ENCODE data around the gene ATP1A2. TPM values are rescaled to one million over a fixed set of nuclear protein-coding genes. Genes with fewer than 3 reads are reported as not detected.

ATP1A2 gene
- total RNA-seq, 1 donor = 0.72 TPM

DNA sequence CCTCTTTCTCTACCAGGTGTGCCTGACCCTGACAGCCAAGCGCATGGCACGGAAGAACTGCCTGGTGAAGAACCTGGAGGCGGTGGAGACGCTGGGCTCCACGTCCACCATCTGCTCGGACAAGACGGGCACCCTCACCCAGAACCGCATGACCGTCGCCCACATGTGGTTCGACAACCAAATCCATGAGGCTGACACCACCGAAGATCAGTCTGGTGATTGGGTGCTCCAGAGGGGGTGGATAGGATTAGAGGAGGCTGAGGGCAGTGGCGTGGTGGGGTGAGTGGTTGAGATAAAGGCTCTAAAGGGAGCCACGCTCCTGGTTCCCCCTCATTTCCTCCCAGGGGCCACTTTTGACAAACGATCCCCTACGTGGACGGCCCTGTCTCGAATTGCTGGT, 13.1 kb downstream of the ATP1A2 start:
- no peak overlapping the region for H3K4me2 ChIP-seq (ENCODE audit: insufficient read depth, low read length)
- no peaks in the 10 kb centered on the region for H3K79me2 ChIP-seq (ENCODE audit: insufficient read depth, low read length)
- DNase-seq (ENCODE audit: insufficient read length, low spot score, missing footprints) = no peak
- H4K20me1 ChIP-seq (ENCODE audit: insufficient read depth, low read length) = no peaks in the 10 kb centered on the region
- H3K27ac ChIP-seq (ENCODE audit: low read depth, low read length) = no peak overlapping the region
- no peak overlapping the region for H3K4me3 ChIP-seq (ENCODE audit: insufficient read depth, low read length)
- TF ChIP-seq, protein P1, sequence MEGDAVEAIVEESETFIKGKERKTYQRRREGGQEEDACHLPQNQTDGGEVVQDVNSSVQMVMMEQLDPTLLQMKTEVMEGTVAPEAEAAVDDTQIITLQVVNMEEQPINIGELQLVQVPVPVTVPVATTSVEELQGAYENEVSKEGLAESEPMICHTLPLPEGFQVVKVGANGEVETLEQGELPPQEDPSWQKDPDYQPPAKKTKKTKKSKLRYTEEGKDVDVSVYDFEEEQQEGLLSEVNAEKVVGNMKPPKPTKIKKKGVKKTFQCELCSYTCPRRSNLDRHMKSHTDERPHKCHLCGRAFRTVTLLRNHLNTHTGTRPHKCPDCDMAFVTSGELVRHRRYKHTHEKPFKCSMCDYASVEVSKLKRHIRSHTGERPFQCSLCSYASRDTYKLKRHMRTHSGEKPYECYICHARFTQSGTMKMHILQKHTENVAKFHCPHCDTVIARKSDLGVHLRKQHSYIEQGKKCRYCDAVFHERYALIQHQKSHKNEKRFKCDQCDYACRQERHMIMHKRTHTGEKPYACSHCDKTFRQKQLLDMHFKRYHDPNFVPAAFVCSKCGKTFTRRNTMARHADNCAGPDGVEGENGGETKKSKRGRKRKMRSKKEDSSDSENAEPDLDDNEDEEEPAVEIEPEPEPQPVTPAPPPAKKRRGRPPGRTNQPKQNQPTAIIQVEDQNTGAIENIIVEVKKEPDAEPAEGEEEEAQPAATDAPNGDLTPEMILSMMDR (IDR thresholded peaks at IDR 0.05; ENCODE audit: extremely low read depth, low read depth, low read length) = no peak
- H3K4me1 ChIP-seq (ENCODE audit: insufficient read depth, low read length) = peaks cover 41% of the 10 kb centered on the region
- no peaks in the 10 kb centered on the region for H3K9me3 ChIP-seq (ENCODE audit: low read depth, low read length)
- peaks cover 19% of the 10 kb centered on the region for H3K27me3 ChIP-seq (ENCODE audit: insufficient read depth, low read length)
- H3K36me3 ChIP-seq (ENCODE audit: insufficient read depth, low read length) = no peaks in the 10 kb centered on the region
- H2AFZ ChIP-seq (ENCODE audit: low read length) = no peak overlapping the region

DNA sequence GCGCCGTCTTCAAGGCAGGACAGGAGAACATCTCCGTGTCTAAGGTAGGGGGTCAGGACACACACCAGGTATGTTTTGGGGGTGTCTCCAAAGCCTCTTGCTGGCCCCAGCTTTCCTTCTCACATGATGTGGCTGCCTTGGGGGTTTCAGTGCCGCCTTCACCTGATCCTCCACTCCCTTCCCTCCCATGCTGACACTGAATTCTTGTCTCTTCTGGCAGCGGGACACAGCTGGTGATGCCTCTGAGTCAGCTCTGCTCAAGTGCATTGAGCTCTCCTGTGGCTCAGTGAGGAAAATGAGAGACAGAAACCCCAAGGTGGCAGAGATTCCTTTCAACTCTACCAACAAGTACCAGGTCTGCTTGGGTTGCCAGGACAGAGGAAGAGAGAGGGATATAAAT, 13.5 kb downstream of the ATP1A2 start:
- no peaks in the 10 kb centered on the region for H4K20me1 ChIP-seq (ENCODE audit: insufficient read depth, low read length)
- H3K27ac ChIP-seq (ENCODE audit: low read depth, low read length) = no peak overlapping the region
- peaks cover 19% of the 10 kb centered on the region for H3K27me3 ChIP-seq (ENCODE audit: insufficient read depth, low read length)
- no peak overlapping the region for H3K4me2 ChIP-seq (ENCODE audit: insufficient read depth, low read length)
- no peaks in the 10 kb centered on the region for H3K79me2 ChIP-seq (ENCODE audit: insufficient read depth, low read length)
- TF ChIP-seq, protein P1 (IDR thresholded peaks at IDR 0.05; ENCODE audit: extremely low read depth, low read depth, low read length) = no peak
- H3K36me3 ChIP-seq (ENCODE audit: insufficient read depth, low read length) = no peaks in the 10 kb centered on the region
- no peaks in the 10 kb centered on the region for H3K9me3 ChIP-seq (ENCODE audit: low read depth, low read length)
- no peak overlapping the region for H2AFZ ChIP-seq (ENCODE audit: low read length)
- H3K4me1 ChIP-seq (ENCODE audit: insufficient read depth, low read length) = peaks cover 41% of the 10 kb centered on the region
- H3K4me3 ChIP-seq (ENCODE audit: insufficient read depth, low read length) = no peak overlapping the region
- peak; percentile 84 for DNase-seq (ENCODE audit: insufficient read length, low spot score, missing footprints)

DNA sequence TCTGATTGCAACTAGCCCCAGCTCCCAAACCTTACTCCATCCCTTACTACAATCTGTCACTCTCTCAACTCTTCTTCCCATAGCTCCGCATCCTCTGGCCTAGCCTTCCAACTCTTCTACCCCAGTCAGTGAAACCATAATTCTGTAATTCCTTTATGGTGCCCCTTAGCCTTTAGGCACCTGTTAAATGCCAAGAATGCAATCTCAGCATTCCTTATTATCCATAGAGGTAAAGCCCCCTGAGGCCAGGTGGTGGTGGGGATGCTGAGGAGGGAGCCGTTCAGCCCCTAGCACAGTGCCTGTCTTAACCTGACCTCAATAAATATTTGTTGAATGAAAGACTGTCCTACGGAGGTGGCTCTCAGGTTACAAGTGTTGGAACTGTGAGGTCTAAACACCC, 14.0 kb downstream of the ATP1A2 start:
- Histone ChIP-seq H3K36me3 (ENCODE audit: insufficient read depth, low read length) (no peaks in the 10 kb centered on the region), H3K27me3 (ENCODE audit: insufficient read depth, low read length) (peaks cover 19% of the 10 kb centered on the region), H4K20me1 (ENCODE audit: insufficient read depth, low read length) (no peaks in the 10 kb centered on the region), H3K4me1 (ENCODE audit: insufficient read depth, low read length) (peaks cover 36% of the 10 kb centered on the region), H3K79me2 (ENCODE audit: insufficient read depth, low read length) (no peaks in the 10 kb centered on the region), H2AFZ (ENCODE audit: low read length) (no peak overlapping the region), H3K9me3 (ENCODE audit: low read depth, low read length) (no peaks in the 10 kb centered on the region), H3K27ac (ENCODE audit: low read depth, low read length) (no peak overlapping the region), H3K4me3 (ENCODE audit: insufficient read depth, low read length) (no peak overlapping the region), H3K4me2 (ENCODE audit: insufficient read depth, low read length) (no peak overlapping the region)
- no peak for DNase-seq (ENCODE audit: insufficient read length, low spot score, missing footprints)
- TF ChIP-seq, protein P1 (IDR thresholded peaks at IDR 0.05; ENCODE audit: extremely low read depth, low read depth, low read length) = no peak

DNA sequence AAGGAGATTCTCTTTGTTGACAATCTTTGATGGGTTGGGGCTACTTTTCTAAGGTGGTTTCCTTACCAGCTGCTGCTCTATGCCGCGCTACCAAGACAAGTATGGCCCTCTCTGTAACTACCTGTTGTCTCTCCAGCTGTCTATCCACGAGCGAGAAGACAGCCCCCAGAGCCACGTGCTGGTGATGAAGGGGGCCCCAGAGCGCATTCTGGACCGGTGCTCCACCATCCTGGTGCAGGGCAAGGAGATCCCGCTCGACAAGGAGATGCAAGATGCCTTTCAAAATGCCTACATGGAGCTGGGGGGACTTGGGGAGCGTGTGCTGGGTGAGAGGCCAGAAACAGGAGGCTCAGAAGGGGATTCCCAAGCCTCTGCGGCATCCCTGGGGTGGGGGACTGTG, 14.4 kb downstream of the ATP1A2 start:
- TF ChIP-seq, protein P1 (IDR thresholded peaks at IDR 0.05; ENCODE audit: extremely low read depth, low read depth, low read length) = no peak
- peaks cover 32% of the 10 kb centered on the region for H3K4me1 ChIP-seq (ENCODE audit: insufficient read depth, low read length)
- no peaks in the 10 kb centered on the region for H3K79me2 ChIP-seq (ENCODE audit: insufficient read depth, low read length)
- no peaks in the 10 kb centered on the region for H3K36me3 ChIP-seq (ENCODE audit: insufficient read depth, low read length)
- H3K27ac ChIP-seq (ENCODE audit: low read depth, low read length) = no peak overlapping the region
- peaks cover 19% of the 10 kb centered on the region for H3K27me3 ChIP-seq (ENCODE audit: insufficient read depth, low read length)
- no peak for DNase-seq (ENCODE audit: insufficient read length, low spot score, missing footprints)
- H3K4me2 ChIP-seq (ENCODE audit: insufficient read depth, low read length) = no peak overlapping the region
- no peak overlapping the region for H2AFZ ChIP-seq (ENCODE audit: low read length)
- H4K20me1 ChIP-seq (ENCODE audit: insufficient read depth, low read length) = no peaks in the 10 kb centered on the region
- H3K4me3 ChIP-seq (ENCODE audit: insufficient read depth, low read length) = no peak overlapping the region
- H3K9me3 ChIP-seq (ENCODE audit: low read depth, low read length) = no peaks in the 10 kb centered on the region
